HG02970 (cell line): Measurements from ENCODE around the gene KRTDAP.

Source experiments
- ATAC-seq: cut with Tn5 transposase; IDR thresholded peaks from one replicate; pipeline ENCODE4 v1.9.1; 2021; ENCODE audit warnings: mild to moderate bottlenecking, moderate library complexity, moderate number of reproducible peaks; ENCODE audit not compliant: unreplicated experiment, low FRiP score

KRTDAP gene

DNA sequence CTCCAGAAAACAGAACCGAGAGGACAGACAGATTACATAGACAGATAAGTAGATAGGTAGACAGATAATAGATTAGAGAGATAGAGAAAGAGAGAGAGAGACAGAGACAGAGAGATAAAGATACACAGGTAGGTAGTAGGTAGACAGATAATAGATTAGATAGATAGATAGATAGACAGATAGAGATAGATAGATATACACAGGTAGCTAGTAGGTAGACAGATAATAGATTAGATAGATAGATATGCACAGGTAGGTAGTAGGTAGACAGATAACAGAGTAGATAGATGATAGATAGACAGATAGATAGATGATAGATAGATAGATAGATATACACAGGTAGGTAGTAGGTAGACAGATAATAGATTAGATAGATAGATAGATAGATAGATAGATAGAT, 32.1 kb downstream of the KRTDAP start:
- ATAC-seq: no peak

DNA sequence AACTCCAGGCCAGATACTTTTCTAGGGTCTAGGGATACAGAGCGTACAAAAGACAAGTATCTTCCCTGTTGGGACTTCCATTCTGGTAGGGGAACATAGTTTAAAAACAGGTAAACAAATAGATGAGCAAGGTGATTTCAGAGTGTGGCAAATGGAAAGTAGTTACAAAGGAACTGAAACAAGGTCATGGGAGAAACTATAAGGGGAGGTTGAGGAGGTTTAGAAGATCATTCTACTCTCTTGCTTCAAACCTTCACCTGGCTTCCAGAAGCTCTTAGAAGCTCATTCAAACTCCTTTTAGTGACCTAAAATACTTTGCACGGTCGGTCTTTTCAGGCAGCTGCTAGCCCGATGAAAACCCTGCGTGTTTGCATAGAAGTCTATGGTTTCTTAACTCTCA, 33.1 kb downstream of the KRTDAP start:
- ATAC-seq: no peak

DNA sequence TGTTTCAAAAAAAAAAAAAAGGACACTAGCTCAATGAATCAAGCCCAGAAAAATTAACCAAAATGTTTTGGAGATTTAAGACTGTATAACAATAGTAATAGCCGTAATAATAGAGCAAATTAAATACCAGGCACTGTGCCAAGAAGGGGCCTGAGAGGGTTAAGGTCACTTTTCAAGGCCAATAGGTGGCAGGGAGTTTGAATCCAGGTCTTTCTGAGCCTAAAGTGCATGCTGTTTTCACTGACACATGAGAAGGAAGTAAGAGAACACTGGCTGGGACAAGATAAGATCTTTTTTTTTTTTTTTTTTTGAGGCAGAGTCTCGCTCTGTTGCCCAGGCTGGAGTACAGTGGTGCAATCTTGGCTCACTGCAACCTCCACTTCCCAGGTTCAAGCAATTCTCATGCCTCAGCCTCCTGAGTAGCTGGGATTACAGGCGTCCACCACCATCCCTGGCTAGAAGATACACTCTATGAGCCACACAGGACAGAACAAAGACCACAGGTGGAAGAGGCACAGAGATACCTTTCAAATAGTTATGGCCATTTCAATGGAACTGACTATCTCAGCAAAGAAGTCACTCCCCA, 34.6 kb downstream of the KRTDAP start:
- no peak for ATAC-seq

DNA sequence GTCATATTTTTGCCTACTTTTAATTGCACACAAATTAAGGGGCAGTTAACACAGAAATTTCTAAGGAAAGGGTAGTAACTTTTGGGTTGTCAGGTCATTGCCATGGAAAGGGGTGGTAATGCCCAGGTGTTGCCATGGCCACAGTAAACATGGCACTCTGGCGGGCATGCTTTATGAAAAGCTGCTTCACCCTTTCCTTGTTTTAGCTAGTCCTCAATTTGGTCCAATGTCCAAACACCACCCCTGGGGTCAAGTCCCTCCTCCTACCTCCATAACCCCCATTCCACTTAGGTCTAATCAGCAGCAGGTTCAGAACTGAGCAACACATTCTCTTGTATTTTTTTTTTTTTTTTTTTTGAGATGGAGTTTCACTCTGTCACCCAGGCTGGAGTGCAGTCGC, 35.6 kb downstream of the KRTDAP start:
- no peak for ATAC-seq

DNA sequence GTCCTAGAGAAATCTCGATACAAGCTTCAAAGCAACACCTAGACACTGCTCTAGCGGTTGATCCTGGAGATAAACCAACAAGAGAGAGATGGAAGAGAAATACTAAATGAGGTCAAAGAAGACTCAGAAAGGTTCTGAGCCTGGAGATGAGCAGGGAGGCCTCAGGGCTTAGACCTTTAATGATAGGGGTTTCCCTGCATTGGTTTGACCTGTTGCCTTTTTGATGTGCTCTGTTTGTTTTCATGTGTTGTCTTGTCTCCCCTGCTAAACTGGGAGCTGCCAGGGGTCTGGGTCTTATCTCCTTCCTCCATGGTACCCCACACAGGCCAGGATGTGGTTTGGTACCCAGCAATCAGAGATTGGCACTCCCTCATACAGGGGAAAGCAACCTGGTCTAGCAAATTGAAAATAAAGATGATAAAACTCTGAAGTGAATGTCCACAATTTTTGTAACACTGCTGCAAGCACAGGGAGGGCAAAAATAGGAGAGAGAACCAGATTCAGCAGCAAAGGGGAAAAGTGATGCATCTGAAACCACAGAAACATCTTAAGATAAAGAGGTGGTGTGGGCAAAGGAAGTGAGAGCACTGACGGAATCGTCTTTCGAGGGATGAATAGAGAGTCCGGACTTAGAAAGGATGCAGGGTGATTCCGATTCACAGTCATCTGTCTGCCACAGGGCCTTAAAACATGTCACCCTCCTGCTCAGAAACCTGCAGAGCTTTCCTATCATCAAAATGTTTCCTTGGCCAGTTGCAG, 38.7 kb downstream of the KRTDAP start:
- ATAC-seq: no peak

DNA sequence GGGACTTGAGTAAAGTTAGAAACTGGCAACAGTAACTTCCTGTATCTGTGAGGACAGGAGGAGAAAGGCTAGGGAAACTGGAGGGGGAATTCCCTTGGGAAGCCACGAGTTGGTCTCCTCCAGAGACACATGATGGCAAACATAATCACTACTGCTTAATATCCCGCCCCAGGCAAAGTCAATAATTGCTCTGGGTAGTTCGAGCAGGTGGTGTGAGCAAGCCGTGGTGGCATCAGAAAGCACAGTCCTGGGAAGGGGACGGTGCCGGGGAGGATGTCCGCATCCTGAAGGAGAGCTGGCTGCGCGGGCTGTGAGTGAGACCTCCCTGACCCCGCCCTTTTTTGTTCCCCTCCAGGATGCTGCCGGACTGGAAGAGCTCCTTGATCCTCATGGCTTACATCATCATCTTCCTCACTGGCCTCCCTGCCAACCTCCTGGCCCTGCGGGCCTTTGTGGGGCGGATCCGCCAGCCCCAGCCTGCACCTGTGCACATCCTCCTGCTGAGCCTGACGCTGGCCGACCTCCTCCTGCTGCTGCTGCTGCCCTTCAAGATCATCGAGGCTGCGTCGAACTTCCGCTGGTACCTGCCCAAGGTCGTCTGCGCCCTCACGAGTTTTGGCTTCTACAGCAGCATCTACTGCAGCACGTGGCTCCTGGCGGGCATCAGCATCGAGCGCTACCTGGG, 40.8 kb downstream of the KRTDAP start:
- ATAC-seq: no peak

DNA sequence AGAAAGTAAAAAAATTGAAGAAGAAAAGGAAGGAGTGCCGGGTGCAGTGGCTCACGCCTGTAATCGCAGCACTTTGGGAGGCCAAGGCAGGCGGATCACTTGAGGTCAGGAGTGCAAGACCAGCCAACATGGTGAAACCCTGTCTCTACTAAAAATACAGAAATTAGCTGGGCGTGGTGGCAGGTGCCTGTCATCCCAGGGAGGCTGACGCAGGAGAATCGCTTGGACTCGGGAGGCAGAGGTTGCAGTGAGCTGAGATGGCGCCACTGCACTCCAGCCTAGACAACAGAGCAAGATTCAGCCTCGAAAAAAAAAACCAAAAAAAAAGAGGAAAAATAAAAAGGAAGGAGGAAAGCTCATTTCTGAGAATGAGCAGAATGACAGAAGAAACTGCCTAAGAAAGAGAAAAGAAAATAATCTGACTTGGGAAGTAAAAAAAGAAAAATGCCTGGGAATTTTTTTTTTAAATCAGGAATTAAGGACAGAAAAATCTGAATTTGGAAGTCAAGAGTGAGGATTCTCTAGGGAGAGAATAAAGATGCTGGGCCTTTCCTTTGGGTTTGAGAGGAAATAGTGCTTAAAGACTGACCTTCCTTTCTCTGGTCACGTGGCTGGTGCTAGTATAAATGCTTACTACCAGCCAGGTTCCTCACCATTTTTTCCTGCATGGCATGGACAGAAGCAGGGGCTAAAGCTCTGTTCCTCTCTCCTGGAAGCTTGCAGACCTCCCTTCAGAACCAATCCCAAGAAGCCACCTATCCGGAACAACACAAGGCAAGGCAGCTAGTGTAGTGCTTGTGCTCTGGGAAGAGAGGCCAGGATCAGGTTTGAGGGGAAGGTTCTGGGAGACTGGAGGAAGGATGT, 42.4 kb downstream of the KRTDAP start, which contains the start of gene FFAR2:
FFAR2 (plus strand) TSS at position 652 of the 864 bp plus-strand sequence. CDS start 1,458 bp downstream, outside the sequence.
- no peak for ATAC-seq

DNA sequence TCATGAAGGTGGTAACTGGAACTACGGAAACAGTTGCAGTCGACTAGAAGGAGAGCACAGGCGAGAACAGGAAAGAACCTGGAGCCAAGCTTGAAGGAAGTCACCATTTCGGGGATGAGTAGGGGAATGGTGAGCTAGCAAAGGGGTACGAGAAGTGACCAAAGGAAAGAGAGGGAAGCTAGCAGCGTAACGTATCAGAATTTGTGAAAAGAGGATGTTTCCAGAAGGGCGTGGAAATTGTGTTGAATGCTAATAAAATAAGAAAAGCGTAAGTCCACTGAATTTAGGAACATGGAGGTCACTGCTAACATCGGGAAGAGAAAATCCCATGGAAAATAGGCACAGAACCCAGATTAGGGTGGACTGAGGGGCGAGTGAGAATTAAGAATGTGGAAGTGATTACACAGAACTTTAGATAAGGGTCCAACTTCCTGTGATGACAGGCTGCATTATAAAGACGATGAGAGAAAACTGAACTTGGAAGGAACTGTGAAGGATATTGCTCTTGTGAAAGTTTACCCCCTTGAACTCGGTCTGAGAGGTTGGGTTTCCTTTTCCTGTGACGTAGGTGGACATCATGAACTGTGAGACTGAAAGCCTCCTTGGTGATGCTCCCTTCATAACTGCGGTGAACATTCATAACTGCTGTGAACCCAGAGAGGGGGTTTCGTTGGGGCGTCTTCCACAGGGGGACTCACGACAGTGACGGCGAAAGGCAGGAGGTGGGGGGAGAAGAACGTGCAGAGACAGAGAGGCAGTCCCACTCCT, 44.3 kb downstream of the KRTDAP start:
- no peak for ATAC-seq

DNA sequence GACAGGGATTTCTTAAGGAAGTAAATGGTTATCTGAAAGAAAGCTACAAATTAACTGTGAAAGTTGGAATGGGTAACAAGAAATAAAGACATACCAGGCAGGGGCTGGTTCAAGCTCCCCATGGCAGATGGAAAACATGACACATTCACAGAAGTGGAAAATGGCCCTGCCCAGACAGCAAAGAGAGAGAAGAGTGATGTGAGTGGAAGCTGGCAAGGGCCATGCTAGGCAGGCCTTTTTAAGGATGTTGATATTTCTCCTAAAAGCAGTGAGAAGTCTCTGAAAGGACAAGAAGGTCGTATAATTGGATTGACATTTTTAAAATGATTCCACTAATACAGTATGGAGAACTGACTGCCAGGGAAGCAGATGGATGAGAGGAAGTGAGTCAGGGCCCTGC, 45.5 kb downstream of the KRTDAP start:
- no peak for ATAC-seq

DNA sequence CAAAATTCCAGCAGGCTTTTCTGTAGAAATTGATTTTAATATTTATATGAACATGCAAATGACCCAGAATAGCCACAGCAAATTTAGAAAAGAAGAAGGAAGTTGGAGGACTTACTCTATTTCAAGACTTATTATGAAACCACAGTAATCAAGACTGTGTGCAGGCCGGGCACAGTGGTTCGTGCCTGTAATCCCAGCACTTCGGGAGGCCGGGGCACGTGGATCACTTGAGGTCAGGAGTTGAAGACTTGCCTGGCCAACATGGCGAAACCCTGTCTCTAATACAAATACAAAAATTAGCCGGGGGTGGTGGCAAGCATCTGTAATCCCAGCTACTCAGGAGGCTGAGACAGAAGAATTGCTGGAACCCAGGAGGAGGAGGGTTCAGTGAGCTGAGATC, 48.2 kb downstream of the KRTDAP start:
- no peak for ATAC-seq

DNA sequence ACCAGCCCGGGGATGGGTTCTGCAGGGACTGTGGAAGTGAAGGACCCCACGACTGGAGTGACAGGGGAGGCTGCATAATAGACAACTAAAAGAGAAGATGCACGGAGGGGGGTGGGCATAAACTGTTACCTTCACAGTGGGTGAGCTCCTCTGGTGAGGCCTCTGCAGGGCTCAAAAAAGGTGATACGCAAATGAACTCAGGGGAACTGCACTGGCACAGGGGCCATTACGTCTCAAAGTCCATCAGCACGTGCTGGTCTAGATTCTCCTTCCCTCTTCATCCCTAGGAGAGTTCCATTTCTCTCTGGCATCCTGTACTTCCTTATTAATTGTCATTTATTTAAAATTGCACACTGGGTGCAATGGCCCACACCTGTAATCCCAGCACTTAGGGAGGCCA, 50.3 kb downstream of the KRTDAP start:
- no peak for ATAC-seq

DNA sequence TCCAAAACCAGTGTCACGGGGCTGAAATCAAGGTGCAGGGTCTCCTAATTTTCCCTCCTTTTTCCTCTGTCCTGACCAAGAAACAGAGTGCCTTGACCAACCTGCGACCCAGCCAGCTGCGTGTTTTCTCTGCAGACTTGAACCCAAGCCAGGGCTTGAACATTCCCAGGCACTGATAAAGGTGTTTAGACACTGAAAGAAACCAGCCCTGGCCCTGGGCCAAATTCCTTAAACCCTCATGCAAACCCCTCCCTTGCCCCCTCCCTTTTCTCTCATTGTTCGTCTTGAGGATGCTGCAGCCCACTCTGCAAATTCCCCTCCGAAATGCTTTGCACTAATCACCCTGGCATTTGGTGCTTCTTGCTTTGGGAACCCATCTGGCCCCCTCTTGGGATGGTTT, 51.7 kb downstream of the KRTDAP start:
- ATAC-seq: no peak

DNA sequence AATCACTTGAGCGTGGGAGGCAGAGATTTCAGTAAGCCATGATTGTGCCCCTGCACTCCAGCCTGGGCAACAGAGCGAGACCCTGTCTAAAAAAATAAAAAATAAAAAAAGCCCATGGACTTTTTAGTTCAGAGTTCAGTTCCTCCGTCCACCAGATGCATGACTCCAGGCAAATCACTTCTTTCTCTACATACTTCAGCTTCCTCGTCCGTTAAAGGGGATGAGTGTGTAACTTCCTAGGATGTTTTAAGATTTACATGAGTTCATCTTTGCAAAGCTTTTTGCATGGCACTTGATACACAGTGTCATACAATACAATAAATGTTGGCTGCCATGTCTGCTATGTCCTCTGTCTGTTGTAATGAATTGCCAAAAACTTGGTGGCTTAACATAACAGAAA, 52.2 kb downstream of the KRTDAP start:
- ATAC-seq: no peak

DNA sequence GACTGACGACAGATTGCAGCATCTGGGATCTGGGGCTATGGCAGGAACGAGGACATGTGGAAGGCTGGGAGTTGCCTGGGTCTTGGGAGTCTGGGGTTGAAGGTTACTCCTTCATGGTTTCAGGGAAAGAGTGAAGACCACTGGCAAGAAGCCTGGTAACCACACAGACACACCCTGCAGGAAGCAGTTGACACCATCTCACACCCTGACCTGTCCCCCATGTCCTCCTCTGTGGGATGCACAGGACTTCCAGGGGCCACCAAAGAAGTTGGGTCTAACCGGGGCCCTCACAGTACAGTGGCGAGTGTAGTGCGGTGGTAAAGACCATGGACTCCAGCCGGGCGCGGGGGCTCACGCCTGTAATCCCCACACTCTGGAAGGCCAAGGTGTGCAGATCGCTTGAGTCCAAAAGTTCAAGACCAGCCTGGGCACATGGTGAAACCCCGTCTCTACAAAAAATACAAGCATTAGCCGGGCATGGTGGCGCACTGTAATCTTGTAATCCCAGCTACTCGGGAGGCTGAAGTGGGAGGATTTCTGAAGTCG, 52.8 kb downstream of the KRTDAP start:
- ATAC-seq: no peak
